Lung (tissue), 12 donors: Measurements from ENCODE around the gene C2orf66. TPM values are rescaled to one million over a fixed set of nuclear protein-coding genes. Genes with fewer than 3 reads are reported as not detected.

Source experiments
- ATAC-seq: fragments of 200-7000 bp; cut with Tn5 transposase; one replicate; pipeline ENCODE4 v1.9.1; 2020; ENCODE audit warnings: moderate number of reproducible peaks; ENCODE audit not compliant: insufficient read depth, low FRiP score
- DNase-seq, 3 donors: peaks; one replicate each; pipeline ENCODE4 v3.0.0-alpha.2; 2013 to 2017
- H3K27ac ChIP-seq, 2 donors: one replicate each; pipeline ENCODE4 v1.5.1; 2013; ENCODE audit warnings: mild to moderate bottlenecking in 2 of 2, moderate library complexity in 2 of 2, control low read depth in 1 of 2, inconsistent platforms in 1 of 2, low read depth in 1 of 2, low read length in 1 of 2
- H3K27me3 ChIP-seq, 3 donors: one replicate each; pipeline ENCODE4 v1.5.1; 2013; ENCODE audit warnings: low read length in 2 of 3; ENCODE audit not compliant: control insufficient read depth in 3 of 3, insufficient read depth in 3 of 3
- H3K36me3 ChIP-seq, 4 donors: one replicate each; pipeline ENCODE4 v1.5.1; 2013; ENCODE audit warnings: low read length in 4 of 4, mild to moderate bottlenecking in 1 of 4, moderate library complexity in 1 of 4; ENCODE audit not compliant: control insufficient read depth in 4 of 4, insufficient read depth in 4 of 4
- H3K4me1 ChIP-seq, 5 donors: one replicate each; pipeline ENCODE4 v1.5.1; 2013; ENCODE audit warnings: low read length in 5 of 5, mild to moderate bottlenecking in 2 of 5, moderate library complexity in 1 of 5; ENCODE audit not compliant: control insufficient read depth in 5 of 5, insufficient read depth in 5 of 5
- H3K4me3 ChIP-seq: one replicate; pipeline ENCODE4 v1.5.1; 2013; ENCODE audit warnings: mild to moderate bottlenecking, control low read depth, moderate library complexity
- H3K9ac ChIP-seq, 2 donors: one replicate each; pipeline ENCODE4 v1.5.1; 2013; ENCODE audit warnings: low read length in 2 of 2, control low read depth in 1 of 2; ENCODE audit not compliant: insufficient read depth in 1 of 2
- H3K9me3 ChIP-seq, 4 donors: one replicate each; pipeline ENCODE4 v1.5.1; 2013; ENCODE audit warnings: low read length in 3 of 4, mild to moderate bottlenecking in 1 of 4, moderate library complexity in 1 of 4; ENCODE audit not compliant: control insufficient read depth in 4 of 4, insufficient read depth in 3 of 4
- WGBS, 2 donors: extraction: QIAGEN DNeasy Blood & Tissue Kit; methylation state at CpG; one replicate each; pipeline ENCODE4 v1.1.7; 2013; 5-methylcytosine and 5-hydroxymethylcytosine counted together
- polyA plus RNA-seq, 2 donors: library from polyadenylated mRNA; stranded (reverse); fragments of 200-250 nt; gene quantifications; one replicate each; pipeline ENCODE4 v1.2.1, GENCODE V29; 2013
- total RNA-seq, 2 donors: library from RNA; depleted of rRNA in 1 of 2; stranded (reverse); fragments of >200 nt in 1 of 2; gene quantifications; one replicate each; pipeline ENCODE4 v1.2.1, GENCODE V29; 2014 to 2021
- TF ChIP-seq, protein P1 (sequence below): IDR thresholded peaks from 2 replicates; pipeline ENCODE4 v1.5.1; 2012; ENCODE audit warnings: mild to moderate bottlenecking; ENCODE audit errors: control extremely low read depth, extremely low read depth
- donor health status: control.
- donor health status: control.
- donor health status: Bipolar disorder and iron deficiency.
- donor health status: healthy.
- donor health status: DM: yes; HTN: yes; CAD: no.

C2orf66 gene
- total and polyA plus RNA-seq, 4 donors, result 0.02 to 0.18 TPM; not detected in 2

DNA sequence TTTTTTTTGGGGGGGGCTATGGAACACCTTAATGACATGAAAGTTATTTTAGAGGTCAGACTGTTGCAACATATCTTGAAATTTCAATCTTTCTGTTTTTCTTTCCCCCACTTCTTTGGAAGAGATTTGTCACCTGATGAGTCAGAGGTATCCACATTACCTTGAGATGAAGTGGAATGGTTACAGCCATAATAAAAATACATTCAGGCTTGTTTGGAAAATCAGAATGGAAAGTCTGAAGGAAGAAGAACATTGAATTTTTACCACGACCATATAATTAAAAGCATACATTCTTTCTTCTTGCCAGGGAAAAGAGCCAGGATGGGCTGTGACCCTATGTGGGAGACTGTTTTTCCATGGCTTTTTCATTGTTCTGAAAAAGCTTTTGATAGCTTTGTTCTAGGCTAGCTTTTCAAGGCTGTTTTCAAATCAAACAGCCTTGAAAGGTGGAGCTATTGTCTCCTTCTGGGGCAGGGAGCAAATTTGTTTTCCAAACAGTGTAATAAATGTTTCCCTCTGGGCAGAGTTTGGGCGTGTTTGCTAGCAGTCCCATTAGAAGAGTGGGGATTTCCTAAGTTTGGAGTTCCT, 7.4 kb downstream of the C2orf66 start:
- DNase-seq (peak in 1 of 3 donors; percentile 1), ATAC-seq (no peak)
- Histone ChIP-seq H3K27me3 (peaks cover 0 to 3% (median 0%) of the 10 kb centered on the region in 3 donors), H3K9ac (no peak overlapping the region), H3K27ac (no peak overlapping the region), H3K9me3 (no peaks in the 10 kb centered on the region), H3K36me3 (peaks cover 1 to 8% (median 4%) of the 10 kb centered on the region in 4 donors), H3K4me1 (no peaks in the 10 kb centered on the region), H3K4me3 (no peak overlapping the region)
- 36 to 41% methylated on average over 2 of the region's 2 CpGs for WGBS, 2 donors
- TF ChIP-seq, protein P1, sequence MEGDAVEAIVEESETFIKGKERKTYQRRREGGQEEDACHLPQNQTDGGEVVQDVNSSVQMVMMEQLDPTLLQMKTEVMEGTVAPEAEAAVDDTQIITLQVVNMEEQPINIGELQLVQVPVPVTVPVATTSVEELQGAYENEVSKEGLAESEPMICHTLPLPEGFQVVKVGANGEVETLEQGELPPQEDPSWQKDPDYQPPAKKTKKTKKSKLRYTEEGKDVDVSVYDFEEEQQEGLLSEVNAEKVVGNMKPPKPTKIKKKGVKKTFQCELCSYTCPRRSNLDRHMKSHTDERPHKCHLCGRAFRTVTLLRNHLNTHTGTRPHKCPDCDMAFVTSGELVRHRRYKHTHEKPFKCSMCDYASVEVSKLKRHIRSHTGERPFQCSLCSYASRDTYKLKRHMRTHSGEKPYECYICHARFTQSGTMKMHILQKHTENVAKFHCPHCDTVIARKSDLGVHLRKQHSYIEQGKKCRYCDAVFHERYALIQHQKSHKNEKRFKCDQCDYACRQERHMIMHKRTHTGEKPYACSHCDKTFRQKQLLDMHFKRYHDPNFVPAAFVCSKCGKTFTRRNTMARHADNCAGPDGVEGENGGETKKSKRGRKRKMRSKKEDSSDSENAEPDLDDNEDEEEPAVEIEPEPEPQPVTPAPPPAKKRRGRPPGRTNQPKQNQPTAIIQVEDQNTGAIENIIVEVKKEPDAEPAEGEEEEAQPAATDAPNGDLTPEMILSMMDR, result no peak

DNA sequence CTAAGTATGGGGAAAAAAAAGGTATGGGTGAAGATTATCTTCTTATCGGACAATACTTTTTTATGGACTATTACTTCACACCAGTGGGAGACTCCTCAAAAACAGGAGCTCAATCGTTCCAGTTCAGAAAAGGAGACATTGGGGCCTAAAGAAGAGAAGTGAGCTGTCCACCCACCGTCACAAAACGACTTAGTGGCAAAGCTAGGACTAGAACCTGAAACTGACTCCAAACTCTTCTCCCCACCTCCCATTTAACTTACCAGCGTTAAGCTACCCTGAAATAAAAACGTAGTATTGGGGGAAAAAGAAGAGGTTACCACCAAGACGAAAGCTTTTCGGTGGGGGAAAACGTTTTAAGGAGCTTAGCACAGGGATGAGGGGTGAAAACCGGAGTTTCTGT, 10.2 kb downstream of the C2orf66 start:
- TF ChIP-seq, protein P1, result no peak
- ATAC-seq (no peak), DNase-seq (no peak)
- Histone ChIP-seq H3K9me3 (no peaks in the 10 kb centered on the region), H3K9ac (peak overlapping the region; percentile 84 to 86), H3K4me3 (peak overlapping the region; percentile 69), H3K4me1 (no peaks in the 10 kb centered on the region), H3K27me3 (peaks cover 0 to under 1% (median 0%) of the 10 kb centered on the region in 3 donors), H3K27ac (peak overlapping the region; percentile 76 to 84), H3K36me3 (peaks cover 5 to 19% (median 12%) of the 10 kb centered on the region in 4 donors)
- 7 to 8% methylated on average over 10 of the region's 10 CpGs for WGBS, 2 donors

DNA sequence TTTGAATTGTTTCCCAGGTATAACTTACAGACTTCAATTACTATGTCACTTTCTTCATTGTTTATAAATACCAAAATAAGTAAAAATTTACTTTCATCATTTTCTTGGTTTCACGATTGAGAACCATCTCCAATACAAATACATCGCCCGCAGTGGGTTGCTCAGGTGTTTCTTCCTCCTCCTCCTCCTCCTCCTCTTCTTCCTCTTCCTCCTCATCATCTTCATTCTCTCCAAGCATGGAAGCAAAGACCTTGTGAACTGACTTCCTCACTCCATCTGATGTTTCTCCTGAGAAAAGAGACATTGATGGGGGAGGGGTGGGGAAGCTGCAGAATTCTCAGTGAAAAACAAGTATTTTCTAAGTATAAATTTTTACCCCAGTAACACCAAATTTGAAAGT, 16.3 kb downstream of the C2orf66 start:
- 91 to 96% methylated on average over 3 of the region's 3 CpGs for WGBS, 2 donors
- Histone ChIP-seq H3K27ac (no peak overlapping the region), H3K9ac (no peak overlapping the region), H3K36me3 (peaks cover 20 to 38% (median 31%) of the 10 kb centered on the region in 4 donors), H3K9me3 (no peaks in the 10 kb centered on the region), H3K4me1 (no peaks in the 10 kb centered on the region), H3K27me3 (no peaks in the 10 kb centered on the region), H3K4me3 (no peak overlapping the region)
- ATAC-seq, result no peak
- DNase-seq, result no peak
- TF ChIP-seq, protein P1, result no peak
